Measurements from ENCODE around the gene KIAA1217. TPM values are rescaled to one million over a fixed set of nuclear protein-coding genes. Genes with fewer than 3 reads are reported as not detected.

The KIAA1217 gene
- polyA plus RNA-seq, 1 donor from 2014 or later: 0.22 TPM

DNA sequence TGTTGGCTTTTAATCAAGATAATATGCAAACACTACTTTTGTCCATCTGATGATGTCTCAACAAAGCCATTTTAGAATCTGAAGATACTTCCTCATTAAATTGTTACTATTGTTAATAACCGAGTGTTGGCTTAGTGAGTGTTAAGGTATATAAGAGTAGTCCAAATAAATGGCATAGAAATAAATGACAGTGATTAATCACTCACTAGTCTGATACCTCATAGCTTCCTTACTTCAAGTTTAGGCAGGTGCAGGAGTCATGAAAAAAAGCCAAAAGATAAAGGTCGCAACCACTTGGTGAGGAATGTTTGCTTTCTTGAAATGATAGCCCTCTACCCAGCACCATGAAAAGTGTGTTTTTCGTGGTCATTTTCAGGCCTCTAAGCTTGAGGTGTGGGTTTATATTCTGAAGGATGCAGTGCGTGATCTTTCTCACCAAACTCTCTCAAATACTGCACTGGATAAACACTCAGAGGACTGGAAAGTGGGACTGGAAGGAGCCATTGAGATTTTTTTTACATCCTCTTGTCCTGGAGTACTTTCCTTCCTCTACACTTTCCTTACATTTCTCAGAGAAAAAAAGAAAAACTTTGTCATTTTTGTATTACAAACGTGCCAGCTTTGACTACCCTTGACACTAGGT, 138.1 kb downstream of the KIAA1217 start:
- H3K9ac ChIP-seq (ENCODE audit: low read length): no peak overlapping the region
- H3K79me2 ChIP-seq (replicated peaks; ENCODE audit: insufficient read depth, low read length): no peaks in the 10 kb centered on the region
- no peaks in the 10 kb centered on the region for H3K36me3 ChIP-seq (ENCODE audit: insufficient read depth, low read length)
- H3K9me3 ChIP-seq (ENCODE audit: low read length): no peaks in the 10 kb centered on the region
- H3K9me2 ChIP-seq (ENCODE audit: insufficient read depth, low read length): no peaks in the 10 kb centered on the region
- H3K27ac ChIP-seq (ENCODE audit: low read length): no peak overlapping the region
- no peak overlapping the region for H3K4me3 ChIP-seq (ENCODE audit: low read length)
- no peak overlapping the region for H3K4me2 ChIP-seq (ENCODE audit: low read length)
- no peak overlapping the region for H2AFZ ChIP-seq (ENCODE audit: low read depth, low read length)
- TF ChIP-seq EP300 (conservative IDR thresholded peaks at IDR 0.05; ENCODE audit: poor library complexity, severe bottlenecking) (no peak), TAF1 (IDR thresholded peaks at IDR 0.05; ENCODE audit: low read depth) (no peak), MXI1 (conservative IDR thresholded peaks at IDR 0.05; ENCODE audit: poor library complexity, severe bottlenecking) (no peak), SMC3 (conservative IDR thresholded peaks at IDR 0.05; ENCODE audit: poor library complexity) (no peak), EZH2 (IDR thresholded peaks at IDR 0.05; ENCODE audit: borderline replicate concordance, insufficient read depth, low read length, poor library complexity, severe bottlenecking) (no peak), POLR2AphosphoS5 (IDR thresholded peaks at IDR 0.05) (no peak), RAD21 (conservative IDR thresholded peaks at IDR 0.05) (no peak)
- TF ChIP-seq, protein P1, sequence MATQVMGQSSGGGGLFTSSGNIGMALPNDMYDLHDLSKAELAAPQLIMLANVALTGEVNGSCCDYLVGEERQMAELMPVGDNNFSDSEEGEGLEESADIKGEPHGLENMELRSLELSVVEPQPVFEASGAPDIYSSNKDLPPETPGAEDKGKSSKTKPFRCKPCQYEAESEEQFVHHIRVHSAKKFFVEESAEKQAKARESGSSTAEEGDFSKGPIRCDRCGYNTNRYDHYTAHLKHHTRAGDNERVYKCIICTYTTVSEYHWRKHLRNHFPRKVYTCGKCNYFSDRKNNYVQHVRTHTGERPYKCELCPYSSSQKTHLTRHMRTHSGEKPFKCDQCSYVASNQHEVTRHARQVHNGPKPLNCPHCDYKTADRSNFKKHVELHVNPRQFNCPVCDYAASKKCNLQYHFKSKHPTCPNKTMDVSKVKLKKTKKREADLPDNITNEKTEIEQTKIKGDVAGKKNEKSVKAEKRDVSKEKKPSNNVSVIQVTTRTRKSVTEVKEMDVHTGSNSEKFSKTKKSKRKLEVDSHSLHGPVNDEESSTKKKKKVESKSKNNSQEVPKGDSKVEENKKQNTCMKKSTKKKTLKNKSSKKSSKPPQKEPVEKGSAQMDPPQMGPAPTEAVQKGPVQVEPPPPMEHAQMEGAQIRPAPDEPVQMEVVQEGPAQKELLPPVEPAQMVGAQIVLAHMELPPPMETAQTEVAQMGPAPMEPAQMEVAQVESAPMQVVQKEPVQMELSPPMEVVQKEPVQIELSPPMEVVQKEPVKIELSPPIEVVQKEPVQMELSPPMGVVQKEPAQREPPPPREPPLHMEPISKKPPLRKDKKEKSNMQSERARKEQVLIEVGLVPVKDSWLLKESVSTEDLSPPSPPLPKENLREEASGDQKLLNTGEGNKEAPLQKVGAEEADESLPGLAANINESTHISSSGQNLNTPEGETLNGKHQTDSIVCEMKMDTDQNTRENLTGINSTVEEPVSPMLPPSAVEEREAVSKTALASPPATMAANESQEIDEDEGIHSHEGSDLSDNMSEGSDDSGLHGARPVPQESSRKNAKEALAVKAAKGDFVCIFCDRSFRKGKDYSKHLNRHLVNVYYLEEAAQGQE (IDR thresholded peaks at IDR 0.05; ENCODE audit: borderline replicate concordance): no peak
- TF ChIP-seq, protein P2, sequence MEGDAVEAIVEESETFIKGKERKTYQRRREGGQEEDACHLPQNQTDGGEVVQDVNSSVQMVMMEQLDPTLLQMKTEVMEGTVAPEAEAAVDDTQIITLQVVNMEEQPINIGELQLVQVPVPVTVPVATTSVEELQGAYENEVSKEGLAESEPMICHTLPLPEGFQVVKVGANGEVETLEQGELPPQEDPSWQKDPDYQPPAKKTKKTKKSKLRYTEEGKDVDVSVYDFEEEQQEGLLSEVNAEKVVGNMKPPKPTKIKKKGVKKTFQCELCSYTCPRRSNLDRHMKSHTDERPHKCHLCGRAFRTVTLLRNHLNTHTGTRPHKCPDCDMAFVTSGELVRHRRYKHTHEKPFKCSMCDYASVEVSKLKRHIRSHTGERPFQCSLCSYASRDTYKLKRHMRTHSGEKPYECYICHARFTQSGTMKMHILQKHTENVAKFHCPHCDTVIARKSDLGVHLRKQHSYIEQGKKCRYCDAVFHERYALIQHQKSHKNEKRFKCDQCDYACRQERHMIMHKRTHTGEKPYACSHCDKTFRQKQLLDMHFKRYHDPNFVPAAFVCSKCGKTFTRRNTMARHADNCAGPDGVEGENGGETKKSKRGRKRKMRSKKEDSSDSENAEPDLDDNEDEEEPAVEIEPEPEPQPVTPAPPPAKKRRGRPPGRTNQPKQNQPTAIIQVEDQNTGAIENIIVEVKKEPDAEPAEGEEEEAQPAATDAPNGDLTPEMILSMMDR (IDR thresholded peaks at IDR 0.05; ENCODE audit: poor library complexity, severe bottlenecking): no peak
- H3K27me3 ChIP-seq (ENCODE audit: insufficient read depth, low read depth, low read length): no peaks in the 10 kb centered on the region
- no peaks in the 10 kb centered on the region for H3F3A ChIP-seq (ENCODE audit: insufficient read depth, low read length, poor library complexity, severe bottlenecking)
- H4K20me1 ChIP-seq (ENCODE audit: insufficient read depth): no peaks in the 10 kb centered on the region

DNA sequence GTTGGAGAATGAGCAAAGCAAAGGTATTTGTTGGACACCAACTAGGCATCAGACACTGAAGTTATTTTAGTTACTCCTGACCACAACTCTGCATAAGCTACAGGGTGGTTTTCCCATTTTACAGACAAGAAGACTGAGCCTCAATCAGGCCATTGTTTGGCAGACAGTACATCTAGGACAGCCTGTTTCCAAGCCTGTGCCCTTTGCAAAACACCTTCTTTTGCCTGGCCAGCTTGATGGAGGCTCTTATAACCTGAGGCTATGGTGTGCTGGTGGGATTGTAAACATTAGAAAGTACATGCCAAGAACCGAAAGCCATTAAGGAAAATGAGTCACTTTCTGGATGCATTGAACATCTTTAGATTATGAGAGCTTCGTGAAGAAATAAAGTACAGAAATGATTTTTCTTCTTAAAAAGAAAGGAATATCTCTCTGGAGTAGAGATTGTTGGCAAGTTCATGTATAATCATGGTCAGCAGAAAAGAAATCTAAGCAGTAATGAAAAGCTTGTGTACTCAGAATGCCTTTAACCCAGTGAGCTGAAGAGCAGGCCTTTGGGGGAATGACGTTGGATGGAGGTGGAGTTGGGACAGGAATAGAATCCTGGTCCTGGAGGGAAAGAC, 140.6 kb downstream of the KIAA1217 start:
- no peaks in the 10 kb centered on the region for H3K9me3 ChIP-seq (ENCODE audit: low read length)
- H3K36me3 ChIP-seq (ENCODE audit: insufficient read depth, low read length): no peaks in the 10 kb centered on the region
- TF ChIP-seq, protein P2 (IDR thresholded peaks at IDR 0.05; ENCODE audit: poor library complexity, severe bottlenecking): no peak
- H3K79me2 ChIP-seq (replicated peaks; ENCODE audit: insufficient read depth, low read length): no peaks in the 10 kb centered on the region
- H3K9ac ChIP-seq (ENCODE audit: low read length): no peak overlapping the region
- H3K27ac ChIP-seq (ENCODE audit: low read length): no peak overlapping the region
- no peak overlapping the region for H2AFZ ChIP-seq (ENCODE audit: low read depth, low read length)
- no peaks in the 10 kb centered on the region for H3K27me3 ChIP-seq (ENCODE audit: insufficient read depth, low read depth, low read length)
- no peak overlapping the region for H3K4me3 ChIP-seq (ENCODE audit: low read length)
- H3K9me2 ChIP-seq (ENCODE audit: insufficient read depth, low read length): no peaks in the 10 kb centered on the region
- H3K4me2 ChIP-seq (ENCODE audit: low read length): no peak overlapping the region
- H4K20me1 ChIP-seq (ENCODE audit: insufficient read depth): no peaks in the 10 kb centered on the region
- H3F3A ChIP-seq (ENCODE audit: insufficient read depth, low read length, poor library complexity, severe bottlenecking): no peaks in the 10 kb centered on the region
